Calu3 (cell line): Measurements from ENCODE around the gene CLCNKB. TPM values are rescaled to one million over a fixed set of nuclear protein-coding genes. Genes with fewer than 3 reads are reported as not detected.
"Not testable (repeated sequence)": the region's sequence is repeated elsewhere in the genome, so short reads cannot be mapped to it uniquely, and the experiment has no call there.

Experiments
- BruUV-seq: library from RNA; stranded (reverse); fragments of 400-500 nt; replicated peaks from 2 replicates; lab custom pipeline; 2021; lab: Mats Ljungman, UMichigan
- CTCF ChIA-PET: fragments of 300-600 bp; sonication (Branson Sonifier 250); formaldehyde crosslinking; loops from one replicate; lab custom pipeline; 2022; ENCODE audit warnings: antibody characterized with exemption; lab: Charles Lee
- DNase-seq: peaks from one replicate; pipeline ENCODE4 v3.0.0; 2022
- H3K27ac Mint-ChIP-seq: one replicate; pipeline ENCODE4 v1.8.0; 2022; ENCODE audit warnings: mixed read lengths; ENCODE audit not compliant: unreplicated experiment
- H3K27me3 Mint-ChIP-seq: one replicate; pipeline ENCODE4 v1.8.0; 2022; ENCODE audit warnings: mixed read lengths; ENCODE audit not compliant: unreplicated experiment
- H3K36me3 Mint-ChIP-seq: one replicate; pipeline ENCODE4 v1.8.0; 2022; ENCODE audit warnings: mild to moderate bottlenecking, moderate library complexity, mixed read lengths; ENCODE audit not compliant: insufficient read depth, unreplicated experiment
- H3K4me1 Mint-ChIP-seq: one replicate; pipeline ENCODE4 v1.8.0; 2022; ENCODE audit warnings: mild to moderate bottlenecking, low read depth, mixed read lengths; ENCODE audit not compliant: unreplicated experiment
- H3K4me3 Mint-ChIP-seq: one replicate; pipeline ENCODE4 v1.8.0; 2022; ENCODE audit warnings: mild to moderate bottlenecking, low read depth, moderate library complexity, mixed read lengths; ENCODE audit not compliant: unreplicated experiment
- H3K9me3 Mint-ChIP-seq: one replicate; pipeline ENCODE4 v1.8.0; 2022; ENCODE audit warnings: low read depth, mixed read lengths; ENCODE audit not compliant: unreplicated experiment
- CTCF ChIP-seq: fragments of 200-600 bp; IDR thresholded peaks from one replicate; pipeline ENCODE4 v1.8.0; 2022; ENCODE audit warnings: antibody characterized with exemption; ENCODE audit not compliant: unreplicated experiment
- intact Hi-C: fragments of 100-400 bp; cut with micrococcal nuclease; formaldehyde crosslinking; loops from one replicate; pipeline ENCODE4 v1.10.0; 2022; ENCODE audit not compliant: unreplicated experiment
- total RNA-seq: library from RNA; stranded (reverse); gene quantifications from 2 replicates; pipeline ENCODE4 v1.2.3, GENCODE V29; 2022

Gene CLCNKB
- total RNA-seq, 1 experiment from 2014 or later, result not detected

- Mint-ChIP-seq H3K27ac (no peak overlapping the region), H3K36me3 (no peaks in the 10 kb centered on the region), H3K4me1 (no peaks in the 10 kb centered on the region), H3K27me3 (peaks cover 24% of the 10 kb centered on the region), H3K9me3 (no peaks in the 10 kb centered on the region), H3K4me3 (no peak overlapping the region)
- DNase-seq, result no peak
- CTCF ChIA-PET, result no interaction called here
- intact Hi-C loops, result no loop called here
- no peak for TF ChIP-seq CTCF
- no TSS peak for BruUV-seq
Measured at GRCh38 chr1:15997637-15998280, 45.8 kb upstream of the CLCNKB start.

- no peak for TF ChIP-seq CTCF
- no peaks in the 10 kb centered on the region for H3K9me3 Mint-ChIP-seq
- no TSS peak for BruUV-seq
- H3K4me1 Mint-ChIP-seq, result no peaks in the 10 kb centered on the region
- H3K36me3 Mint-ChIP-seq, result no peaks in the 10 kb centered on the region
- CTCF ChIA-PET, result no interaction called here
- no peak overlapping the region for H3K27ac Mint-ChIP-seq
- intact Hi-C loops, result no loop called here
- H3K4me3 Mint-ChIP-seq, result no peak overlapping the region
- peaks cover 24% of the 10 kb centered on the region for H3K27me3 Mint-ChIP-seq
- no peak for DNase-seq
Measured at GRCh38 chr1:15998929-15999328, 44.7 kb upstream of the CLCNKB start.

GRCh38 chr1:16001274-16001673 is 42.3 kb upstream of the CLCNKB start:
- BruUV-seq, H3K36me3 Mint-ChIP-seq, H3K4me3 Mint-ChIP-seq, DNase-seq, H3K27ac Mint-ChIP-seq, intact Hi-C loops, H3K9me3 Mint-ChIP-seq, H3K4me1 Mint-ChIP-seq: not testable (repeated sequence)
- peaks cover 24% of the 10 kb centered on the region for H3K27me3 Mint-ChIP-seq
- CTCF ChIA-PET, result interaction anchor here (0.7 kb wide), 1 partner anchor 65 kb away, joined by 4 read pairs; no protein-coding TSS in a partner anchor

GRCh38 chr1:16005597-16005996 is 38.0 kb upstream of the CLCNKB start:
- intact Hi-C loops, result no loop called here
- no peak overlapping the region for H3K4me3 Mint-ChIP-seq

More at GRCh38 chr1:16005597-16005996, 38.0 kb upstream of the CLCNKB start:
- no peak for DNase-seq
- no peaks in the 10 kb centered on the region for H3K27me3 Mint-ChIP-seq
- no peaks in the 10 kb centered on the region for H3K4me1 Mint-ChIP-seq
- CTCF ChIA-PET, result no interaction called here
- no peak overlapping the region for H3K27ac Mint-ChIP-seq
- no peak for TF ChIP-seq CTCF
- BruUV-seq, result no TSS peak
- H3K9me3 Mint-ChIP-seq, result no peaks in the 10 kb centered on the region
- no peaks in the 10 kb centered on the region for H3K36me3 Mint-ChIP-seq
